HEK293 (cell line): Measurements from ENCODE around the gene CDK8.

Experiments
- CTCF ChIA-PET: fragments of 350-600 bp; formaldehyde crosslinking; extraction: SDS; loops from one replicate; lab custom pipeline; 2021; ENCODE audit warnings: antibody characterized with exemption; lab: Yijun Ruan, JAX
- POLR2A ChIA-PET: fragments of 300-600 bp; formaldehyde crosslinking; extraction: SDS; loops from one replicate; lab custom pipeline; 2020; ENCODE audit warnings: antibody characterized with exemption, inconsistent platforms; lab: Yijun Ruan, JAX
- H3K27ac ChIP-seq: fragments of 200-500 bp; sonication (Bioruptor generic); 2 replicates; pipeline ENCODE4 v1.5.1; 2014; ENCODE audit warnings: low read depth, low read length, control low read depth, inconsistent platforms; ENCODE audit errors: extremely low read depth
- H3K36me3 ChIP-seq, 2 experiments: fragments of 200-500 bp in 1 of 2; sonication (Bioruptor generic) in 1 of 2; 1 replicate in 1 of 2; 2 replicates in 1 of 2; pipeline ENCODE4 v1.5.1; 2014 to 2017; ENCODE audit warnings: inconsistent platforms in 2 of 2, low read length in 2 of 2; ENCODE audit not compliant: control insufficient read depth in 2 of 2, insufficient read depth in 1 of 2
- H3K4me1 ChIP-seq: fragments of 200-500 bp; sonication (Bioruptor generic); 2 replicates; pipeline ENCODE4 v1.5.1; 2014; ENCODE audit warnings: mild to moderate bottlenecking, low read length, inconsistent platforms; ENCODE audit not compliant: control insufficient read depth, insufficient read depth
- H3K4me3 ChIP-seq: 2 replicates; pipeline ENCODE4 v1.5.1; 2011; ENCODE audit warnings: low read depth, mild to moderate bottlenecking, control low read depth, low read length, moderate library complexity
- H3K9me3 ChIP-seq: fragments of 200-500 bp; sonication (Bioruptor generic); 2 replicates; pipeline ENCODE4 v1.5.1; 2014; ENCODE audit warnings: low read depth, low read length, inconsistent platforms; ENCODE audit not compliant: control insufficient read depth, insufficient read depth
- ZNF292 ChIP-seq: fragments of 450-650 bp; formaldehyde crosslinking; IDR thresholded peaks from 2 replicates; pipeline ENCODE4 v1.5.1; 2016; ENCODE audit warnings: low read depth, missing biosample characterization, missing genetic modification characterization, borderline replicate concordance
- TF ChIP-seq, protein P1 (sequence below): fragments of 450-650 bp; formaldehyde crosslinking; IDR thresholded peaks from 2 replicates; pipeline ENCODE4 v1.5.1; 2016; ENCODE audit warnings: missing biosample characterization, missing genetic modification characterization

Gene CDK8

GRCh38 chr13:26449063-26449848 is 195.3 kb downstream of the CDK8 start:
- no peak overlapping the region for H3K4me3 ChIP-seq
- H3K27ac ChIP-seq: no peak overlapping the region
- TF ChIP-seq, protein P1, sequence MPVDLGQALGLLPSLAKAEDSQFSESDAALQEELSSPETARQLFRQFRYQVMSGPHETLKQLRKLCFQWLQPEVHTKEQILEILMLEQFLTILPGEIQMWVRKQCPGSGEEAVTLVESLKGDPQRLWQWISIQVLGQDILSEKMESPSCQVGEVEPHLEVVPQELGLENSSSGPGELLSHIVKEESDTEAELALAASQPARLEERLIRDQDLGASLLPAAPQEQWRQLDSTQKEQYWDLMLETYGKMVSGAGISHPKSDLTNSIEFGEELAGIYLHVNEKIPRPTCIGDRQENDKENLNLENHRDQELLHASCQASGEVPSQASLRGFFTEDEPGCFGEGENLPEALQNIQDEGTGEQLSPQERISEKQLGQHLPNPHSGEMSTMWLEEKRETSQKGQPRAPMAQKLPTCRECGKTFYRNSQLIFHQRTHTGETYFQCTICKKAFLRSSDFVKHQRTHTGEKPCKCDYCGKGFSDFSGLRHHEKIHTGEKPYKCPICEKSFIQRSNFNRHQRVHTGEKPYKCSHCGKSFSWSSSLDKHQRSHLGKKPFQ (tag by site-specific recombination): no peak
- TF ChIP-seq ZNF292 (tag by site-specific recombination): no peak
- no peaks in the 10 kb centered on the region for H3K4me1 ChIP-seq
- H3K36me3 ChIP-seq: no peaks in the 10 kb centered on the region
- ChIA-PET CTCF (interaction anchor here (0.9 kb wide), 2 partner anchors 17 to 909 kb away, joined by 3 read pairs; no protein-coding TSS in a partner anchor), POLR2A (no interaction called here)
- H3K9me3 ChIP-seq: no peaks in the 10 kb centered on the region
